HepG2 (cell line): Measurements from ENCODE around the gene PTGR2. TPM values are rescaled to one million over a fixed set of nuclear protein-coding genes. Genes with fewer than 3 reads are reported as not detected.

Experiments
- AGO1 ChIP-seq: fragments of 200-400 bp; formaldehyde crosslinking; IDR thresholded peaks from 2 replicates; pipeline ENCODE4 v1.6.1; 2017; ENCODE audit warnings: mild to moderate bottlenecking, low read depth, low read length, moderate library complexity; ENCODE audit not compliant: poor library complexity, severe bottlenecking
- CBX5 ChIP-seq: sonication (generic); formaldehyde crosslinking; IDR thresholded peaks from 2 replicates; pipeline ENCODE4 v1.4.0; 2020; ENCODE audit warnings: missing genetic modification reagents, borderline replicate concordance
- ERF ChIP-seq: IDR thresholded peaks from 2 replicates; pipeline ENCODE4 v1.6.1; 2018; ENCODE audit warnings: missing biosample characterization, missing genetic modification reagents
- KDM5B ChIP-seq: sonication (generic); formaldehyde crosslinking; IDR thresholded peaks from 2 replicates; pipeline ENCODE4 v1.4.0; 2020; ENCODE audit warnings: missing genetic modification reagents, mild to moderate bottlenecking, borderline replicate concordance
- KLF16 ChIP-seq, 2 experiments: sonication (generic) in 1 of 2; formaldehyde crosslinking in 1 of 2; IDR thresholded peaks; 2 replicates each; pipeline versions ENCODE4 v1.6.1 to v1.8.0; 2016 to 2023; ENCODE audit warnings: missing genetic modification reagents in 2 of 2, missing compliant biosample characterization in 1 of 2
- NFYC ChIP-seq: IDR thresholded peaks from 2 replicates; pipeline ENCODE4 v1.6.1; 2016; ENCODE audit warnings: missing genetic modification reagents, missing compliant biosample characterization
- PBX3 ChIP-seq: sonication (generic); formaldehyde crosslinking; IDR thresholded peaks from 2 replicates; pipeline ENCODE4 v1.8.1; 2023; ENCODE audit warnings: missing genetic modification reagents, inconsistent platforms, borderline replicate concordance
- RBM22 ChIP-seq: fragments of 200-400 bp; formaldehyde crosslinking; optimal IDR thresholded peaks from 2 replicates; pipeline ENCODE3; 2017; ENCODE audit warnings: mild to moderate bottlenecking, low read length, moderate library complexity
- TCF12 ChIP-seq, 2 experiments: fragments of 450-650 bp in 1 of 2; sonication (generic) in 1 of 2; formaldehyde crosslinking in 1 of 2; IDR thresholded peaks; 2 replicates each; pipeline versions ENCODE4 v1.6.1 to v1.8.0; 2017 to 2022; ENCODE audit warnings: antibody characterized with exemption in 1 of 2, mild to moderate bottlenecking in 1 of 2, missing genetic modification reagents in 1 of 2, moderate library complexity in 1 of 2
- TGIF2 ChIP-seq: IDR thresholded peaks from 2 replicates; pipeline ENCODE4 v1.6.1; 2016; ENCODE audit warnings: control low read depth, missing compliant biosample characterization
- THAP7 ChIP-seq: sonication (generic); formaldehyde crosslinking; IDR thresholded peaks from 2 replicates; pipeline ENCODE4 v1.8.1; 2023; ENCODE audit warnings: mild to moderate bottlenecking, missing genetic modification reagents
- YEATS2 ChIP-seq: sonication (generic); formaldehyde crosslinking; IDR thresholded peaks from 2 replicates; pipeline ENCODE4 v1.4.0; 2020; ENCODE audit warnings: missing genetic modification reagents, borderline replicate concordance
- ZBTB7A ChIP-seq: sonication (generic); formaldehyde crosslinking; IDR thresholded peaks from 2 replicates; pipeline ENCODE4 v1.8.0; 2022; ENCODE audit warnings: mild to moderate bottlenecking, missing genetic modification reagents
- ZNF180 ChIP-seq: sonication (generic); formaldehyde crosslinking; IDR thresholded peaks from 2 replicates; pipeline ENCODE4 v1.4.0; 2020; ENCODE audit warnings: low read depth, missing genetic modification reagents, borderline replicate concordance
- ZNF276 ChIP-seq: sonication (generic); formaldehyde crosslinking; IDR thresholded peaks from 2 replicates; pipeline ENCODE4 v1.4.0; 2020; ENCODE audit warnings: mild to moderate bottlenecking, low read depth, missing genetic modification reagents
- ZNF33B ChIP-seq: sonication (generic); formaldehyde crosslinking; IDR thresholded peaks from 2 replicates; pipeline ENCODE4 v1.5.1; 2020; ENCODE audit warnings: mild to moderate bottlenecking, missing genetic modification reagents
- polyA plus RNA-seq, 8 experiments: library from polyadenylated mRNA; depleted of rRNA in 3 of 8; stranded (reverse) in 7 of 8; unstranded in 1 of 8; fragments of >200 nt; fragmentation: Illumina TruSeq in 4 of 8; extraction: Trizol in 4 of 8; gene quantifications; 2 replicates each; pipeline versions ENCODE4 v1.2.1 to v1.2.3, GENCODE V29; 2011 to 2016; ENCODE audit warnings: low read depth in 4 of 8, missing spikeins in 1 of 8, mixed read lengths in 1 of 8; ENCODE audit not compliant: insufficient read depth in 1 of 8
- total RNA-seq, 5 experiments: library from RNA; depleted of rRNA; stranded (reverse); fragments of >200 nt; fragmentation: Illumina TruSeq; extraction: Trizol; gene quantifications; 2 replicates each; pipeline ENCODE4 v1.2.3, GENCODE V29; 2016; ENCODE audit warnings: low read depth in 1 of 5
- TF ChIP-seq, protein P1 (sequence below): fragments of 450-650 bp; IDR thresholded peaks from 2 replicates; pipeline ENCODE4 v1.6.1; 2016
- TF ChIP-seq, protein P2 (sequence below): IDR thresholded peaks from 2 replicates; pipeline ENCODE4 v1.6.1; 2016; ENCODE audit warnings: low read depth
- TF ChIP-seq, protein P3 (sequence below): sonication (generic); formaldehyde crosslinking; IDR thresholded peaks from 2 replicates; pipeline ENCODE4 v1.9.0; 2022; ENCODE audit warnings: low read depth, missing genetic modification reagents

The PTGR2 gene
- total and polyA plus RNA-seq, 2 of the 13 experiments (the other 11 are each of a cell fraction or from before 2014, with no cell fraction given), result 3.0 to 4.3 TPM

DNA sequence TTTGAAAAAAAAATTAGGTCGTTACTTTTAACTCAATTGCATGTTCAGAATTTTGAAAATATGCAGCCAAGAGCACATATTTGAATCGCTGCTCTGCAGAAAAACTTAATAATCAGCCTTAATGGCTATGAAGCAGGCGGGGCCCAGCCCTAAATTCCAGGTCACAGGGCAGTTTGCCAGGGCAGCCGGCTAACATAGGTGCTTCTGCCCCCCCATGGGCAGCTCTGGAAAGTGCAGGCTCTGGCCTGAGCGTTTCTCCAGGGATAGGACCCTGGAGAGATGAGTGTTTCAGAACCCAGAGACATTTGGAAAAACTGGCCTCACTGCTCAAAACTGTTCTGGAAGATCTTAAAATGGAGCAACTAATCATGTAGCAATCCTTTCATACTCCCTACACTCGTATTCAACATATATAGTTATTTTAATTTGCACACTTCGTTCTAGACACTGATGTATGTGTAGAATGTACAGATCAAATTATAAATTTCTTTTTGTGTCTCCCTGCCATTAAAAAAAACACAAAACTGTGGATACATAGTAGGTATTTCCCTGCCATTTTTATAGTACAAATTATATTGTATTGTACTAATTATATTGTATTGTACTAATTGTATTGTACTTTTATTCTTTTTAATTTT, 26.0 kb upstream of the PTGR2 start (continued):
- TF ChIP-seq TCF12 (IDR thresholded peaks at IDR 0.05) (no peak), TCF12 (CRISPR knock-in tag; IDR thresholded peaks at IDR 0.05) (no peak), TGIF2 (CRISPR knock-in tag) (no peak), ZBTB7A (CRISPR knock-in tag) (no peak), RBM22 (no peak), ERF (0 out of 2 replicates have a peak, but pooled peaks have one; percentile 37), KLF16 (CRISPR knock-in tag; IDR thresholded peaks at IDR 0.05) (peak in 1 of 2 experiments; percentile 35; a peak in 1 of 4 replicates), ZNF180 (CRISPR knock-in tag) (no peak), THAP7 (CRISPR knock-in tag) (no peak), NFYC (CRISPR knock-in tag) (no peak), CBX5 (CRISPR knock-in tag) (no peak), ZNF276 (CRISPR knock-in tag) (no peak), PBX3 (no peak), AGO1 (no peak), YEATS2 (CRISPR knock-in tag) (no peak), KDM5B (CRISPR knock-in tag) (no peak), ZNF33B (no peak)
- TF ChIP-seq, protein P1, sequence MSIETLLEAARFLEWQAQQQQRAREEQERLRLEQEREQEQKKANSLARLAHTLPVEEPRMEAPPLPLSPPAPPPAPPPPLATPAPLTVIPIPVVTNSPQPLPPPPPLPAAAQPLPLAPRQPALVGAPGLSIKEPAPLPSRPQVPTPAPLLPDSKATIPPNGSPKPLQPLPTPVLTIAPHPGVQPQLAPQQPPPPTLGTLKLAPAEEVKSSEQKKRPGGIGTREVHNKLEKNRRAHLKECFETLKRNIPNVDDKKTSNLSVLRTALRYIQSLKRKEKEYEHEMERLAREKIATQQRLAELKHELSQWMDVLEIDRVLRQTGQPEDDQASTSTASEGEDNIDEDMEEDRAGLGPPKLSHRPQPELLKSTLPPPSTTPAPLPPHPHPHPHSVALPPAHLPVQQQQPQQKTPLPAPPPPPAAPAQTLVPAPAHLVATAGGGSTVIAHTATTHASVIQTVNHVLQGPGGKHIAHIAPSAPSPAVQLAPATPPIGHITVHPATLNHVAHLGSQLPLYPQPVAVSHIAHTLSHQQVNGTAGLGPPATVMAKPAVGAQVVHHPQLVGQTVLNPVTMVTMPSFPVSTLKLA, result no peak
- TF ChIP-seq, protein P2, sequence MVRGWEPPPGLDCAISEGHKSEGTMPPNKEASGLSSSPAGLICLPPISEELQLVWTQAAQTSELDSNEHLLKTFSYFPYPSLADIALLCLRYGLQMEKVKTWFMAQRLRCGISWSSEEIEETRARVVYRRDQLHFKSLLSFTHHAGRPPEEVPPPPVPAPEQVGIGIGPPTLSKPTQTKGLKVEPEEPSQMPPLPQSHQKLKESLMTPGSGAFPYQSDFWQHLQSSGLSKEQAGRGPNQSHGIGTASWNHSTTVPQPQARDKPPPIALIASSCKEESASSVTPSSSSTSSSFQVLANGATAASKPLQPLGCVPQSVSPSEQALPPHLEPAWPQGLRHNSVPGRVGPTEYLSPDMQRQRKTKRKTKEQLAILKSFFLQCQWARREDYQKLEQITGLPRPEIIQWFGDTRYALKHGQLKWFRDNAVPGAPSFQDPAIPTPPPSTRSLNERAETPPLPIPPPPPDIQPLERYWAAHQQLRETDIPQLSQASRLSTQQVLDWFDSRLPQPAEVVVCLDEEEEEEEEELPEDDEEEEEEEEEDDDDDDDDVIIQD (CRISPR knock-in tag), result 0 out of 2 replicates have a peak, but pooled peaks have one; percentile 23
- TF ChIP-seq, protein P3, sequence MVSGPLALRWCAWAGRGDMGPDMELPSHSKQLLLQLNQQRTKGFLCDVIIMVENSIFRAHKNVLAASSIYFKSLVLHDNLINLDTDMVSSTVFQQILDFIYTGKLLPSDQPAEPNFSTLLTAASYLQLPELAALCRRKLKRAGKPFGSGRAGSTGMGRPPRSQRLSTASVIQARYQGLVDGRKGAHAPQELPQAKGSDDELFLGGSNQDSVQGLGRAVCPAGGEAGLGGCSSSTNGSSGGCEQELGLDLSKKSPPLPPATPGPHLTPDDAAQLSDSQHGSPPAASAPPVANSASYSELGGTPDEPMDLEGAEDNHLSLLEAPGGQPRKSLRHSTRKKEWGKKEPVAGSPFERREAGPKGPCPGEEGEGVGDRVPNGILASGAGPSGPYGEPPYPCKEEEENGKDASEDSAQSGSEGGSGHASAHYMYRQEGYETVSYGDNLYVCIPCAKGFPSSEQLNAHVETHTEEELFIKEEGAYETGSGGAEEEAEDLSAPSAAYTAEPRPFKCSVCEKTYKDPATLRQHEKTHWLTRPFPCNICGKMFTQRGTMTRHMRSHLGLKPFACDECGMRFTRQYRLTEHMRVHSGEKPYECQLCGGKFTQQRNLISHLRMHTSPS (CRISPR knock-in tag), result no peak
